Gastrocnemius medialis (tissue), 4 donors: Measurements from ENCODE around the gene CCNA1. TPM values are rescaled to one million over a fixed set of nuclear protein-coding genes. Genes with fewer than 3 reads are reported as not detected.

Source experiments
- ATAC-seq, 2 donors: fragments of 150-250 bp; one replicate each; pipeline ENCODE4 v1.9.1; 2016
- DNase-seq, 2 donors: peaks; one replicate each; pipeline ENCODE4 v3.0.0-alpha.2; 2019
- H3K27ac ChIP-seq, 4 donors: fragments of 200-600 bp; sonication (generic); 1 replicate in 1 of 4; 2 replicates in 3 of 4; pipeline ENCODE4 v1.5.1; 2016 to 2018; ENCODE audit warnings: mild to moderate bottlenecking in 2 of 4, moderate library complexity in 1 of 4
- H3K27me3 ChIP-seq, 3 donors: fragments of 200-600 bp; sonication (generic) in 2 of 3; 1 replicate in 1 of 3; 2 replicates in 2 of 3; pipeline versions ENCODE4 v1.5.1 to v1.6.0; 2016 to 2019; ENCODE audit warnings: mild to moderate bottlenecking in 1 of 3, moderate library complexity in 1 of 3
- H3K36me3 ChIP-seq, 2 donors: fragments of 200-600 bp; sonication (generic) in 1 of 2; one replicate each; pipeline ENCODE4 v1.5.1; 2017 to 2018
- H3K4me1 ChIP-seq, 2 donors: fragments of 200-600 bp; sonication (generic) in 1 of 2; one replicate each; pipeline ENCODE4 v1.5.1; 2016 to 2017; ENCODE audit warnings: mild to moderate bottlenecking in 2 of 2
- H3K4me3 ChIP-seq, 4 donors: fragments of 200-600 bp; sonication (generic) in 3 of 4; 1 replicate in 1 of 4; 2 replicates in 3 of 4; pipeline ENCODE4 v1.5.1; 2016 to 2019; ENCODE audit warnings: mild to moderate bottlenecking in 2 of 4
- H3K9me3 ChIP-seq, 3 donors: fragments of 200-600 bp; sonication (generic) in 2 of 3; 1 replicate in 1 of 3; 2 replicates in 2 of 3; pipeline ENCODE4 v1.5.1; 2016 to 2019
- POLR2A ChIP-seq, 2 donors: fragments of 450-650 bp; IDR thresholded peaks; one replicate each; pipeline ENCODE4 v1.6.1; 2017; ENCODE audit warnings: antibody characterized with exemption in 2 of 2, mild to moderate bottlenecking in 2 of 2, moderate library complexity in 2 of 2
- in situ Hi-C, 4 donors: fragments of 200-750 bp; cut with MboI; loops; one replicate each; pipeline versions ENCODE4 v1.15.0 to v1.8.0; 2017; ENCODE audit warnings: low sequenced_read_pairs in 4 of 4
- intact Hi-C: fragments of 100-400 bp; cut with DNase I; formaldehyde crosslinking; loops from one replicate; pipeline ENCODE4 v1.15.1; 2023; ENCODE audit warnings: low total_unique reads
- total RNA-seq, 4 donors: library from RNA; depleted of rRNA; stranded (reverse); fragments of >200 nt; gene quantifications; one replicate each; pipeline versions ENCODE4 v1.1.0 to v1.2.3, GENCODE V29; 2016
- TF ChIP-seq, protein P1 (sequence below), 5 experiments: fragments of 450-650 bp in 3 of 5; fragments of 200-600 bp in 2 of 5; sonication (generic) in 2 of 5; IDR thresholded peaks in 4 of 5; conservative IDR thresholded peaks in 1 of 5; 1 replicate in 4 of 5; 2 replicates in 1 of 5; pipeline ENCODE4 v1.5.1; 2016 to 2019; ENCODE audit warnings: antibody characterized with exemption in 5 of 5, mild to moderate bottlenecking in 3 of 5, moderate library complexity in 3 of 5

The CCNA1 gene
- total RNA-seq, 4 donors from 2014 or later: 0.58 to 0.98 (median 0.85) TPM; not detected in 1

DNA sequence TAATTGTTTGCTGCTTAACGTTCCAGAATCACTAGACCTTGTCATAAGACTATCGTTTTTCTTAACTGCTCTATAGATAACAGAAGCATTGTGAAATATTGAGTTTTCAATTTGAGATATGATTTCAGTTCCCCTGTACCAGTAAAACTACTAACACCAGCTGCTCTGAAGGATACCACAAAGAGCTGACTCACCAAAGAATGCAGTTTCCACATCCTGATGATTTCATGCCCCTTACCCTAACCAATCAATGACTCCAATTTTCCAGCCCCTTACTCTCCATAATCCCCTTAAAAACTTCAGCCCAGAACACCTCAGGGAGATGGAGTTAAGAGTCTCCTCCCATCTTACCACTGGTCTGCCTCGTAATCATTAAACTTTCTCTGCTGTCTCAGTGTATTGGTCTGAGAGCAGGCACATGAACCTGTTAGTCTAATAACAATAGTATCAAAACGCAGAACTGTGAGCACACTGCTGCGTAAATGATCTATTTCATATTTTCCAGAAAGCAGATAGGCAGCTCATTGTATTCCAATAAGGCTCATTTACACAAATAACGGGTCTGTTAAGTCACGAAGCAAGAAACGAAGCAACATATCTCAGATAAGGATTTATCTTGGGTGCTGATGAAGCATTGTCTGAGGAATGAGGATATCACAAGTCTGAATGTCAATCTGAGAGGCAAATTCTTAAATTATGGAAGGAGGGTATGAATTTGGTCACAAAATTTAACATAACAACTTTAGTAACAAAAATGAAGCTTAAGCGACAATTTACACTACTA, 14.1 kb upstream of the CCNA1 start:
- Histone ChIP-seq H3K36me3 (no peaks in the 10 kb centered on the region), H3K4me1 (no peaks in the 10 kb centered on the region), H3K9me3 (peaks cover 0 to 3% (median 0%) of the 10 kb centered on the region in 3 donors), H3K4me3 (no peak overlapping the region), H3K27ac (no peak overlapping the region), H3K27me3 (peaks cover 0 to 3% (median 0%) of the 10 kb centered on the region in 3 donors)
- TF ChIP-seq, protein P1, sequence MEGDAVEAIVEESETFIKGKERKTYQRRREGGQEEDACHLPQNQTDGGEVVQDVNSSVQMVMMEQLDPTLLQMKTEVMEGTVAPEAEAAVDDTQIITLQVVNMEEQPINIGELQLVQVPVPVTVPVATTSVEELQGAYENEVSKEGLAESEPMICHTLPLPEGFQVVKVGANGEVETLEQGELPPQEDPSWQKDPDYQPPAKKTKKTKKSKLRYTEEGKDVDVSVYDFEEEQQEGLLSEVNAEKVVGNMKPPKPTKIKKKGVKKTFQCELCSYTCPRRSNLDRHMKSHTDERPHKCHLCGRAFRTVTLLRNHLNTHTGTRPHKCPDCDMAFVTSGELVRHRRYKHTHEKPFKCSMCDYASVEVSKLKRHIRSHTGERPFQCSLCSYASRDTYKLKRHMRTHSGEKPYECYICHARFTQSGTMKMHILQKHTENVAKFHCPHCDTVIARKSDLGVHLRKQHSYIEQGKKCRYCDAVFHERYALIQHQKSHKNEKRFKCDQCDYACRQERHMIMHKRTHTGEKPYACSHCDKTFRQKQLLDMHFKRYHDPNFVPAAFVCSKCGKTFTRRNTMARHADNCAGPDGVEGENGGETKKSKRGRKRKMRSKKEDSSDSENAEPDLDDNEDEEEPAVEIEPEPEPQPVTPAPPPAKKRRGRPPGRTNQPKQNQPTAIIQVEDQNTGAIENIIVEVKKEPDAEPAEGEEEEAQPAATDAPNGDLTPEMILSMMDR (IDR thresholded peaks at IDR 0.05 in 4 of 5, conservative IDR thresholded peaks at IDR 0.05 in 1 of 5): no peak
- TF ChIP-seq POLR2A (IDR thresholded peaks at IDR 0.05): no peak
- DNase-seq (no peak), ATAC-seq (no peak)
- intact Hi-C loops (no loop called here), in situ Hi-C loops (loop anchor here in 1 of 4 donors (25.0 kb wide), 1 partner anchor 319 kb away; no protein-coding TSS in a partner anchor)

DNA sequence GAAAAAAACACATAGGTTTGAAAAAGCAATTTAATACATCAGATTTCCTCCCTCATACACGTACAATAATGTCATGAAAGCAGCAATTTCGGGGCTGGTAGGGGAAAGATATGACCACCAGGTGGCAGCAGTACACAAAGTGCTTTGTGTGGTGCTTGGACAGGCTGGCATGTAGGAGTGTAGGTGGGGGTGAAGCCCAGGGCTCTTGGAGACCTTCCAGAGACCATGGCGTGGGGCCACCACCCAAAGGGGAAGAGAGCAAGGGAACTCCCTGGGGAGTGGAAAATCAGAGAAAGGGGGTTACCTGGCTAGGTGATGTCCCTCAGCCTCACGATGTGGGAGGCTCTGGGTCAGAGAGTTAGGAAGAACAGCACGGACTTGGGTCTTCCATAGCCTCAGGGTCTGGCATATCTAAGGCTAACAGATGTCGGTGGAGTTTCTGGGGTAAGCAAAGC, 11.8 kb upstream of the CCNA1 start:
- ATAC-seq (peak in 1 of 2 donors; percentile 30), DNase-seq (peak in 1 of 2 donors; percentile 27)
- H3K27ac ChIP-seq: no peak overlapping the region
- intact Hi-C loops: no loop called here
- no peaks in the 10 kb centered on the region for H3K4me1 ChIP-seq
- H3K27me3 ChIP-seq: peaks cover 0 to 3% (median 0%) of the 10 kb centered on the region in 3 donors
- in situ Hi-C loops: loop anchor here in 1 of 4 donors (25.0 kb wide), 1 partner anchor 317 kb away; no protein-coding TSS in a partner anchor
- H3K36me3 ChIP-seq: no peaks in the 10 kb centered on the region
- TF ChIP-seq, protein P1 (IDR thresholded peaks at IDR 0.05 in 4 of 5, conservative IDR thresholded peaks at IDR 0.05 in 1 of 5): peak in 4 of 5 experiments; percentile 44 to 78 (median 66)
- TF ChIP-seq POLR2A (IDR thresholded peaks at IDR 0.05): no peak
- no peak overlapping the region for H3K4me3 ChIP-seq
- H3K9me3 ChIP-seq: no peaks in the 10 kb centered on the region

DNA sequence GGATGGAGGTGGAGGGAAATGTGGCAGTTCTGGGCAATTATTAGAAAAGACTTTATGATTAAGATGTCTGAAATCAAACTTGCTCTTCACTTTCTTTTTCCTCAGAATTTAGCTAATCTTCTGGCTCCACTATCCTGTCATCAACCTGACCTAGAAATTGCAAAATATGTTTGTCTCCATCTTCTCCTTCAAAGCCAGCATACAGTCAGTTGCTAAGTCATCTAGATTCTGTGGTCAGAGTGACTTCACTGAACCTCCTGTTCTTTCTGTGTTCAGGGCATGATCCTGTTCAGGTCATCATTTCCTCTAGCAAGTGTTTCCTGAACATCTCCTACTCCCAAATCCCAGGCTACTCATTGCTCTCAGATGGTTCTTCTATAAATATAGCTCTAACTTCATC, 10.8 kb upstream of the CCNA1 start:
- H3K4me3 ChIP-seq: no peak overlapping the region
- no peaks in the 10 kb centered on the region for H3K36me3 ChIP-seq
- intact Hi-C loops: no loop called here
- in situ Hi-C loops: loop anchor here in 1 of 4 donors (25.0 kb wide), 1 partner anchor 316 kb away; no protein-coding TSS in a partner anchor
- H3K9me3 ChIP-seq: no peaks in the 10 kb centered on the region
- H3K4me1 ChIP-seq: no peaks in the 10 kb centered on the region
- DNase-seq (no peak), ATAC-seq (no peak)
- peaks cover 0 to 3% (median 0%) of the 10 kb centered on the region in 3 donors for H3K27me3 ChIP-seq
- no peak overlapping the region for H3K27ac ChIP-seq
- TF ChIP-seq, protein P1 (IDR thresholded peaks at IDR 0.05 in 4 of 5, conservative IDR thresholded peaks at IDR 0.05 in 1 of 5): no peak
- no peak for TF ChIP-seq POLR2A (IDR thresholded peaks at IDR 0.05)

DNA sequence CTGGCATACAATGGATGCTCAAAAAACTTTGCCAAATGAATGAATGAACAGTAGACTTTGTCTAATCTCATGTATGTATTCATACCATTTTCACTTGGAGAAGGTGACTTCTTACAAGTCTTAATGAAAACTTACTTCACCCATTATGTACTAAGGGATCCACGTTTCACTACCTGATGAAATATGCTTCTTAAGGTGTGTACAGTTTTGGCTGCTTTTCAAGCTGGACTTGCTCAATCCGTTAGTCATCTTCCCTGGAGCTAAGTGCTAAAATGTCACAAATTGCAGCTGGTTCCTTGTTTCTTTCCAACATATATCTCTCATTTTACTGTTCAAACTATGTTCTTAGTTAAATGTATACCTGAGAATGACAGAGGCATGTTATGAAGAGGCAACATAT, 4.2 kb upstream of the CCNA1 start:
- H3K9me3 ChIP-seq: no peaks in the 10 kb centered on the region
- intact Hi-C loops: no loop called here
- no peak overlapping the region for H3K27ac ChIP-seq
- TF ChIP-seq, protein P1 (IDR thresholded peaks at IDR 0.05 in 4 of 5, conservative IDR thresholded peaks at IDR 0.05 in 1 of 5): no peak
- no peak for TF ChIP-seq POLR2A (IDR thresholded peaks at IDR 0.05)
- H3K4me1 ChIP-seq: peaks cover 7 to 10% of the 10 kb centered on the region in 2 donors
- ATAC-seq (no peak), DNase-seq (no peak)
- in situ Hi-C loops: no loop called here
- H3K4me3 ChIP-seq: no peak overlapping the region
- no peaks in the 10 kb centered on the region for H3K36me3 ChIP-seq
- H3K27me3 ChIP-seq: peaks cover 28 to 38% (median 32%) of the 10 kb centered on the region in 3 donors
